ENCODE data around the gene ERMP1.

The ERMP1 gene

GRCh38 chr9:5767968-5768932 lies 64.7 kb downstream of the ERMP1 start:
- DNase-seq = no peak

DNA sequence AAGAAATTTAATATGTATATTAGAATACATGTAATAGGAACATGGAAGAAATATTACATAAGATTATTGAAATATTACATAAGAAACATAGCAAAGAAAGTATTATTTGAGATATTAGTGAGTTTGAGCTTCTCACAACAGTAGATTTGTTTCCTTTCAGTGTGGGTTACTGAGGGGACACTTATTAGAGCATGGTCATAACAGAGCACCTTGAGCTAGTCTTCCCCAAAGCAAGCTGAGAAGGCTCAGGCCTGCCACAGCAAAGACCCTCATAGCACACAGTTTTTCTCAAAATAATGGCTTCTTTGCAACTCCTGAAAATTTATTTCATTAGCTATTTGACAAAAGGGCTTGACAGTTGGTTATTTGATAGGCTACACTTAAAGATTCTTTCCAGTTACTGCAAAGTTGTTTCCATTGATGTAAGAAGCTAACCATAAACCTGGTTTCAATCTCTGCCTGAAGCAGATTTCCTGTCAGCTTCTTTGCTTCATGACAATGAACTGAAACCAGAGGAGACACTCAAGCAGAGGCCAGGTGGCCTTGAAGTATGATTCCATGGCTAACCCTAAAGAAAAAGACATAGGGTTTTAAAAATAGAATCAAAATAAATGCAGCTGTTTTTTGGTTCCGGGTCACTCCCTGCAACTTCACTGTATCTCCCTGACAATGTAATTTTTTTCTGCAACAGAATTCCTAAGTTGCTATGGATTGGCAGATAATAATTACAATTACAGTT lies 68.6 kb downstream of the ERMP1 start:
- DNase-seq = no peak

DNA sequence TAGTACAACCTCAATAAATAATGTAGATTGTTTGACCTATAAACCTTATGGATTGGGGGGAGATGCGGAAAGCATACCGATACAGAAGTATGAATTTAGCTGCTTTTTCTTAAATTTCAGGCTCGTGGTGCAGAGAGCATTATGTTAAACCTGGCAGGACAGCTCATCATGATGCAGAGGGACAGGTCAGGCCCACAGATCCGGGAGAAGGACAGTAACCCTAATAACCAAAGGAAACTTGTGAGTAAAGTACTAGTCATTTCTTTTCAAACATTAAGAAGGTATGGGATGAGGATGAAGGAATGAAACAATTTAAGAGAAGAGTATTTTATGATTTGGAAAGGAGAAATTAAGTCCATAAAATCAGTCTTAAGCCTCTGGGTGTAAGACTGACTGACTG lies 70.5 kb downstream of the ERMP1 start:
- no peak for DNase-seq

GRCh38 chr9:5760338-5760737 lies 72.6 kb downstream of the ERMP1 start:
- no peak for DNase-seq

DNA sequence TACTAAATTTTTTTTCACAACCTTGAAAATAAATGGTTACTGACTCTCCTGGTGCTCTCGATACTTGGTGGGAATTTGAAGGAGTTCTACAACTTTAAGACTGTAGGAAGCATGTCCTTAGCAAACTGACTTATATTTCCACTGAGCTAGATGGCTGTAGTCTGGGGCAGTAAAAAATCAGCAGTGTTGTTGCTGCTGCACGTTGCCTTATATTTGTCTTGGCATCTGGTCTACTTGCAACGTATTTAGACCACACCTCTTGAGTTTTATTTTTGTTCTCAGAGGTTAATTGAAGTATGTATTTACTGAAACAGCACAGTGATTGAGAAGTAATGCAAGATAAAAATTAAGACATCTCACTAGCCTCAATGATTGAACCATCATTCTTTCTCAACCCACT lies 76.3 kb downstream of the ERMP1 start:
- no peak for DNase-seq

DNA sequence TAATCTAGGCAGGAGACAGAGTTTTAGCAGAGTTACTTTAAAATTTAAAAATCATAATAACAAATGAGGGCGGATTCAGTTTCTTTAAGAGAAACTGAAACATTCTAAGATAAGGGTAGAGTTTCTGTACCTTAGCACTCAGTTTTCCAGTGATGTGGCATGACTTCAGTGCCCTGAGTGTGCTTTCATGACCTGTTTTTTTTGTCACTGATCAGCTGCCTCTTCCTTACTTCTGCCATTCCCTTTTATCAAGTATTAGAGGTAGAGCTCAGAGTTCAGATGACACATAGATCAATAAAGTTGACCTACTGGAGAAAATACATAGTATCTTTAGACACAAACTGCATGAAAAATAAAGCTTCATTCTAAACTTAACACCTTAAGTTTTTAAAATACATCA lies 82.3 kb downstream of the ERMP1 start:
- no peak for DNase-seq

DNA sequence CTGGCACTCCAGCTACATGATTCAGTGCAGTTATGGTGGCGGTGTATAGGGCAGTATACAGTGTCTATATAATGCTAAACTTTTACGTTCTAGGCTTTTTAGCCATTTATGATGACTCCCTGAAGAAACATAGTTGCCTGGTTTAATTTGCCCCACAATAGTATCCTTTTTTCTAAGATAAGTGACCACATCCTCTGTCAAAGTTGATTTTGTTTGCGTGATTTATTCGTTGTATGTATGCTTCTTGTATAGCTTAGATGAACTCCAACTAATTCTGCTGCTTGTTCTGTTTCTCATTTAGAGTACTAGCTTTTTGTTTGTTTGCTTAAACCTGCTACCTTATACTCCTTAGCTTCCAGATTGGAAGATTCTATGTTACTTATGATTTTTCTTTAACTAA lies 83.6 kb downstream of the ERMP1 start:
- no peak for DNase-seq

DNA sequence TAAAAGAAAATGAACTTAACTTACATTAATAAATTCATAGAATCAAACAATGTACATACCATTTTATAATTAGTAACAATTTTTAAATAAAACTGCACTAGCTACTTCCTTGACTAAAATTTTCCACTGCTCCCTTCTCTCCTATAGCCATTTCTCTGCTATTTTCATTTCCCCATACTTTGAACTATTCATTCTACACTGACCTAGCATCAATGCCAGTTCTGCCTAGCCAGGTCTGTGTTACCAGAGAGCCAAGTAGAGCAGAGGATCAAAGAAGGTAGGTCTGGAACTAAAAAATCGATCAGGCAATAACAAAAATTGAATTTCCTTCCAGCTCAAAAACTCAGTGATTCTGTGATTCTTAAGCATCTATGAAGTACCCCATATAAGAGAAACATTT lies 84.5 kb downstream of the ERMP1 start:
- DNase-seq = no peak

DNA sequence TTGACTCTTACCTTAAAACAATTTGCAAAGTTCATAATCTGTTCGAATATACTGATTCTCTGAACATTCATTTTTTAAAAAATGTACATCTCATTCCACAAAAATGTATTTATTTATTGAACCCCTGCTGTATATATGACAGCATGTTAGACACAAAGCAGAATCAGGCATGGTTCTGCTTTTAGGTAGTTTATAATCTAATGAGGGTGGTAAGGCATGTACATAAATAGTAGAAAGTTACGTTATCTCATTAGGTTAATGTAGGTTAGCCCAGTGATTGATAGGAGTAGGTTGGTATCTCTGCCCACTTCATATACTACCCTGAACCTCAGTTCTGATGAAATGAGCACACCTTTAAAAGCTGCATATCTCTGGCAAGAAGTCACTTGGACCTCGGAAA lies 89.8 kb downstream of the ERMP1 start:
- no peak for DNase-seq

DNA sequence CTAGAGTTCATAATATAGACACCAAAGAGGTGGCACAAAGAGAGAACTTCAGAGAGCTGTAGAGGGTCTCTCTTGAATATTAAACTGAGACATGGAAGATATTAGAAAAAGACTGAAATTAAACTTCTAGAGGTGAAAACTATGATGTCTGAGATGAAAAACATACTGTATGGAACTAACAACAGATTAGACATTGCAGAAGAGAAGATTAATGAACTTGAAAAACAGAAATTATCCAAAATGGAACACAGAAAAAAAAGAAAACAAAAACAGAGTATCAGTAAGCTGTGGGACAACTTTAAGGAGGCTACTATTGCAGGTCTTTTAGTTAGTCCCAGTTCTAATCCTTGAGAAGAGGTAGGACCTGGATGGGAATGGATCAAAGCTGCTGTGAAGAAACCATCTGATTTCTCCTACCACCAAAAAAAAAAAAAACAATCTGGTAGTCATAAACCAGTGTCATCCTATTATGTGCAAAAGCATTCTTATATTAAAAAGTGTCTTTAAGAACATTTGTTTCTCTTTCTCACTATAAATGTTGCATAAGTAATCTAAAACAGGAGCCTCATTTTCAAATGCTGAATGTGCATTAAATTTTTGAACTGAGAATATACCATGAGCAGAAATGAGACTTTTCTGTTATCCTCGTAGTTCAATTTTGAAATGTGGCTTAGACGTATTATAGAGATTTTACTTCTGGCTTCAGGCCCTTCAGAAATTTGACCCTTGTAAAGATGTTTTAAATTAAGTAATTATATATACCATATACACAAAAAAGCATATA lies 96.2 kb downstream of the ERMP1 start:
- DNase-seq = no peak

DNA sequence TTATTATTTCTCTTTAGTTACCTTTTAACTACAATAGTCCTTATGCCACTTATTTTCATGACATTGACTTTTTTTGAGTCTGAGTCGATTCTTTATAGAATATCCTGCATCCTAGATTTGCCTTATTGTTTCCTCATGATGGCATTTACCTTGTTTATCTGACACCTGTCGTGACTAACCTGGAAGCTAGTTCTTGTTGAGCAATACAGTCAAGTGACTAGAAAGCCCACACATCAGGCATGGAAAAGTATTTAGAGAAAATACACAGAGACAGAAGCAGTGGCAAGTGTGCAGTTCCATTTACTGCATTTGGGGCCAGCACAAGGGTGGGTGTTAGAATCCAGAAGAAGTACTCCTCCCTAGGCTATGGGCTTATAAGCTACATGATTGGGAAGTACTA lies 97.8 kb downstream of the ERMP1 start:
- DNase-seq = no peak
